Left kidney (tissue), 1 donor: ENCODE data around the gene CCDC181. TPM values are rescaled to one million over a fixed set of nuclear protein-coding genes. Genes with fewer than 3 reads are reported as not detected.

Source experiments
- polyA plus RNA-seq: library from polyadenylated mRNA; unstranded; fragments of 120-200 nt; gene quantifications from one replicate; pipeline ENCODE4 v1.2.1, GENCODE V29; 2013; ENCODE audit not compliant: insufficient read length

Gene CCDC181
- polyA plus RNA-seq, 1 donor = 11.1 TPM

Other genes starting within 250 kb of the CCDC181 start
- gene NME7, start 59.7 kb downstream of the CCDC181 start, polyA plus RNA-seq = 103 TPM
- 32.2 TPM for gene BLZF1, start 59.3 kb downstream of the CCDC181 start, polyA plus RNA-seq
- 22.3 TPM for gene SLC19A2, start 58.5 kb upstream of the CCDC181 start, polyA plus RNA-seq
- 5.7 TPM for gene F5, start 159.0 kb upstream of the CCDC181 start, polyA plus RNA-seq
- gene SELP, start 202.7 kb upstream of the CCDC181 start, polyA plus RNA-seq = 4.4 TPM